Spleen (tissue), 7 donors: ENCODE measurements around the gene PRKCA.

Experiments
- CTCF ChIP-seq, 11 experiments: fragments of 200-600 bp in 7 of 11; fragments of 450-650 bp in 4 of 11; sonication (generic) in 4 of 11; IDR thresholded peaks in 8 of 11; conservative IDR thresholded peaks in 3 of 11; 1 replicate in 7 of 11; 2 replicates in 4 of 11; pipeline versions ENCODE4 v1.4.0 to v1.8.0; 2016 to 2021; ENCODE audit warnings: antibody characterized with exemption in 11 of 11, inconsistent platforms in 4 of 11, mild to moderate bottlenecking in 1 of 11
- POLR2A ChIP-seq, 3 donors: fragments of 450-650 bp; IDR thresholded peaks; one replicate each; pipeline ENCODE4 v1.5.1; 2017; ENCODE audit warnings: antibody characterized with exemption in 3 of 3, mild to moderate bottlenecking in 1 of 3
- POLR2AphosphoS5 ChIP-seq, 3 donors: sonication (generic); formaldehyde crosslinking; IDR thresholded peaks; one replicate each; pipeline ENCODE4 v1.5.1; 2017; ENCODE audit warnings: antibody characterized with exemption in 3 of 3
- donor health status: DM: no; HTN: no; CAD: no; lungs with moderate emphysema.
- donor health status: DM: no; HTN: no; CAD: no.
- donor health status: DM: no; HTN: no; CAD: no.

- TF ChIP-seq POLR2A (IDR thresholded peaks at IDR 0.05) (no peak), POLR2AphosphoS5 (IDR thresholded peaks at IDR 0.05) (no peak), CTCF (IDR thresholded peaks at IDR 0.05 in 8 of 11, conservative IDR thresholded peaks at IDR 0.05 in 3 of 11) (no peak)
These were observed 28.2 kb downstream of the PRKCA start for GRCh38 chr17:66330646-66331037.
